Activated CD8-positive, alpha-beta memory T cell treated with anti-CD3 and anti-CD28 coated beads, Interleukin-2, amount 10 ng/mL, durations not matched to agents 7 days and 5 days (primary cell): ENCODE measurements around the gene KISS1. TPM values are rescaled to one million over a fixed set of nuclear protein-coding genes. Genes with fewer than 3 reads are reported as not detected.

ENCODE experiments used
- ATAC-seq: fragments of 150-1000 bp; cut with Tn5 transposase; one replicate; pipeline ENCODE4 v1.10.0; 2021; ENCODE audit warnings: moderate library complexity
- CTCF ChIA-PET: fragments of 350-600 bp; sonication (Branson Sonifier 250); formaldehyde crosslinking; loops from one replicate; lab custom pipeline; 2021; ENCODE audit warnings: antibody characterized with exemption; lab: Charles Lee
- DNase-seq: peaks from one replicate; pipeline ENCODE4 v3.0.0-alpha.2; 2020
- H3K27ac Mint-ChIP-seq: one replicate; pipeline ENCODE4 v1.8.0; 2021; ENCODE audit warnings: mild to moderate bottlenecking, mixed read lengths
- H3K27me3 Mint-ChIP-seq: one replicate; pipeline ENCODE4 v1.8.0; 2021; ENCODE audit warnings: mixed read lengths
- H3K36me3 Mint-ChIP-seq: one replicate; pipeline ENCODE4 v1.8.0; 2021; ENCODE audit warnings: mild to moderate bottlenecking, mixed read lengths
- H3K4me1 Mint-ChIP-seq: one replicate; pipeline ENCODE4 v1.8.0; 2021; ENCODE audit warnings: mixed read lengths
- H3K4me3 Mint-ChIP-seq: one replicate; pipeline ENCODE4 v1.8.0; 2021; ENCODE audit warnings: mild to moderate bottlenecking, moderate library complexity, mixed read lengths
- H3K9me3 Mint-ChIP-seq: one replicate; pipeline ENCODE4 v1.8.0; 2022; ENCODE audit warnings: low read depth, mixed read lengths
- total RNA-seq, 2 experiments: library from RNA; stranded (reverse); gene quantifications; one replicate each; pipeline ENCODE4 v1.2.3, GENCODE V29; 2021

The KISS1 gene
- total RNA-seq, 2 experiments from 2014 or later: not detected

- Mint-ChIP-seq H3K9me3 (peaks cover 6% of the 10 kb centered on the region), H3K4me1 (peaks cover 3% of the 10 kb centered on the region), H3K4me3 (no peak overlapping the region), H3K36me3 (no peaks in the 10 kb centered on the region), H3K27ac (no peak overlapping the region), H3K27me3 (peaks cover 11% of the 10 kb centered on the region)
- DNase-seq: no peak
- CTCF ChIA-PET: no interaction called here
- no peak for ATAC-seq
Observed at GRCh38 chr1:204197068-204197467, 777 bp upstream of the KISS1 start.

DNA sequence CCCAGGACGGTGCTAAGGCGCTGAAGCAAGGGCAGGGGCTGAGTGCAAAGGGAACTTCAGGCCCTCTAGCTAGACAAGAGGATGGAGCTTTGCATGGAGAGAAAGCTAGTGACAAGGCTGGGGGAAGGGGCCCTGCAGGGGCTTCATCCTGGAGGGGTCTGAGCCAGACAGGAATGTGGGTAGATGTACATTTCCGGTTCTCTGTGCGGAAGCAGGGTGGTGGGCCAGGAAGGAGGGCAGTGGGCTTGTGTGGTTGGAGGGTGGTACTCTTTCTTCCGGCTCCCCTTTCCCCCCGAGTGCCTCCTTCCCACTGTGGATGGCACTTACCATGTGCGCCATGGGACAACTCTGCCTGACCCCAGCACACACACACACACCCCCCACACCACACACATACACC, 1.5 kb downstream of the KISS1 start:
- Mint-ChIP-seq H3K27ac (no peak overlapping the region), H3K27me3 (peaks cover 27% of the 10 kb centered on the region), H3K4me1 (peaks cover 3% of the 10 kb centered on the region), H3K4me3 (no peak overlapping the region), H3K9me3 (peaks cover 6% of the 10 kb centered on the region), H3K36me3 (no peaks in the 10 kb centered on the region)
- DNase-seq: no peak
- ATAC-seq: no peak
- CTCF ChIA-PET: interaction anchor here (1.0 kb wide), 1 partner anchor 65 kb away, joined by 3 read pairs; no protein-coding TSS in a partner anchor

GRCh38 chr1:204194080-204194479, 2.2 kb downstream of the KISS1 start:
- H3K27ac Mint-ChIP-seq: no peak overlapping the region
- no peak overlapping the region for H3K4me3 Mint-ChIP-seq
- peaks cover 6% of the 10 kb centered on the region for H3K9me3 Mint-ChIP-seq
- H3K4me1 Mint-ChIP-seq: peaks cover 3% of the 10 kb centered on the region
- ATAC-seq (no peak), DNase-seq (no peak)
- CTCF ChIA-PET: interaction anchor here (1.0 kb wide), 1 partner anchor 65 kb away, joined by 3 read pairs; no protein-coding TSS in a partner anchor
- H3K36me3 Mint-ChIP-seq: no peaks in the 10 kb centered on the region
- H3K27me3 Mint-ChIP-seq: peaks cover 34% of the 10 kb centered on the region

- Mint-ChIP-seq H3K36me3 (no peaks in the 10 kb centered on the region), H3K9me3 (peaks cover 6% of the 10 kb centered on the region), H3K4me3 (no peak overlapping the region), H3K27me3 (peaks cover 46% of the 10 kb centered on the region), H3K27ac (no peak overlapping the region), H3K4me1 (peaks cover 3% of the 10 kb centered on the region)
- ATAC-seq (no peak), DNase-seq (no peak)
- CTCF ChIA-PET: interaction anchor here (3.1 kb wide), 1 partner anchor 14 kb away, joined by 14 read pairs; no protein-coding TSS in a partner anchor
Observed at GRCh38 chr1:204192589-204193352, 3.5 kb downstream of the KISS1 start.

DNA sequence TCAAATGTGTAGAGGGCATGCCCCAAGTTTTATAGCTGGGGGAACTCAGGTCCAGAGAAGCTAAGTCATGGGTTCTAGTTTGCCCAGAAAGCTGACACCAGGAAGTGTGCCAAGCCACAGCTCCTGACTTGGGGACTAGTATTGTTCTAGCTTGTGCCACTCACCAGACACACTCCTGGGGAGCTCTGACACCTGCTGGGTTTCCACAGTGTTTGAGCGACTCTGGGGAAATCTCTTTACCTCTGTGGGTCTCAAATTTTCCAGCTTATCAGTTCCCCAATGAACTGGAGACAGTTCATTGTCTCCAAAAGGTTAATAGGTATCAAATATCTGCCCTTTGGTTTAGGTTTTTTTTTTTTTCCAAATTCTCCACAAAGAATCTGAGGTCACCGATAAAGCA, 4.2 kb downstream of the KISS1 start:
- CTCF ChIA-PET: interaction anchor here (3.1 kb wide), 1 partner anchor 14 kb away, joined by 14 read pairs; no protein-coding TSS in a partner anchor
- peaks cover 52% of the 10 kb centered on the region for H3K27me3 Mint-ChIP-seq
- H3K9me3 Mint-ChIP-seq: peaks cover 6% of the 10 kb centered on the region
- no peak overlapping the region for H3K4me3 Mint-ChIP-seq
- peaks cover 3% of the 10 kb centered on the region for H3K4me1 Mint-ChIP-seq
- no peak for DNase-seq
- no peak for ATAC-seq
- H3K36me3 Mint-ChIP-seq: no peaks in the 10 kb centered on the region
- no peak overlapping the region for H3K27ac Mint-ChIP-seq

DNA sequence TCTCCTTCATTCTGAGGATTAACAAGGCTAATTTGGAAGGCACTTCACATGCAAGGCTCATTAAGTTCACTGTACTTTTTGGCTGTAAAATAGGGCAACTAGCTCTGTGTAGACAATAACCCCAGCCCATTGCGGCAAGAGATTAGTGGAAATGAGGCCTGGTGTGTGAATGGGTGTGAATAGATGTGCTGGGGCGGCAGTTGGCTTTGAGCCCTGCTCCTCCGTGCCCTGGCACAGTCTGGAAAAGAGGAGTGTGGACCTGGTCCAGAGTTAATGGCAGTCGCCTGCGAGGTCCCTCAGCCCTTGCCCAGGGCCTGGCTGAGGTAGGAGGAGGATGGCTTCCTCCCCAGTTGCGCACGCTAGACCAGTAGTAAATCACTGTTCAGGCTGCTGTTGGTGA, 4.8 kb downstream of the KISS1 start:
- Mint-ChIP-seq H3K27ac (no peak overlapping the region), H3K36me3 (no peaks in the 10 kb centered on the region), H3K27me3 (peaks cover 58% of the 10 kb centered on the region), H3K4me3 (no peak overlapping the region), H3K4me1 (peaks cover 3% of the 10 kb centered on the region), H3K9me3 (peaks cover 6% of the 10 kb centered on the region)
- no peak for ATAC-seq
- CTCF ChIA-PET: interaction anchor here (0.9 to 3.1 kb wide), 2 partner anchors 15 to 24 kb away, joined by 3 to 14 read pairs; no protein-coding TSS in a partner anchor
- DNase-seq: no peak

- no peak for ATAC-seq
- Mint-ChIP-seq H3K27ac (no peak overlapping the region), H3K9me3 (peaks cover 5% of the 10 kb centered on the region), H3K36me3 (no peaks in the 10 kb centered on the region), H3K27me3 (peaks cover 60% of the 10 kb centered on the region), H3K4me3 (no peak overlapping the region), H3K4me1 (peaks cover 3% of the 10 kb centered on the region)
- CTCF ChIA-PET: interaction anchor here (0.9 to 3.1 kb wide), 3 partner anchors 16 to 173 kb away, joined by 3 to 14 read pairs (median 3); no protein-coding TSS in a partner anchor
- no peak for DNase-seq
Observed at GRCh38 chr1:204190212-204191211, 5.8 kb downstream of the KISS1 start.

DNA sequence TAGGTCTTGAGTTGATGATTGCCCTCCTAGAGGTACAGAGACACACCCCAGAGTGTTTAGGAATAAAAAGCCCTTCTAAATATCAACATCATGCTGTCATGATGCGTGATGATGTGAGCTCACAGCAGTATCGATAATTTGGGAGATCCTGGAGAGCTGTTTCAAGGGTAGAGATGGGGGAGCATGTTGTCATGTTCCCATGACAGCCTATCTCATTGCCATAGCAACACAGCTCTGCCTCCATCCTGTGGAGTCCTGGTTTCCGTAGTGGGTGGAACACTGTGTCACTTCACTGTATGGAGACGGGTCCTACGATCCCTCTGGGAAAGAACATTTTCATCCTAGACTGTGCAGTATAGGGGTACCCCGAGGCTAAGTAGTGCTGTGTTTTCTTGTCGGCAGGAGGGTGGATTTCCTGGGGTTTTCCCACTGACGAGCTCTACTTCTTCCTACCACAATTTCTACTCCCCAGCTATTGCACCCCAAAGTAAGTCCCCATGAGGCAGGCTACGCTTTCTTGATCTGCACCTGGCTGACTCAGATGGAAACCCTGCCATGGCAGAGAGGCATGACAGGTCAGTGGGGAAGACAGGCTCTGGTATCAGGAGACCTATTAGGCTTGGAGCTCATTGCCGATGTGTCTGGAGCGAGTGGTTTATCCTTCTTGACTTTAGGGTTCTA, 7.2 kb downstream of the KISS1 start:
- Mint-ChIP-seq H3K27me3 (peaks cover 67% of the 10 kb centered on the region), H3K9me3 (no peaks in the 10 kb centered on the region), H3K4me3 (no peak overlapping the region), H3K36me3 (no peaks in the 10 kb centered on the region), H3K4me1 (no peaks in the 10 kb centered on the region), H3K27ac (no peak overlapping the region)
- ATAC-seq (no peak), DNase-seq (no peak)
- CTCF ChIA-PET: interaction anchor here (1.3 to 1.5 kb wide), 2 partner anchors 17 to 26 kb away, joined by 7 read pairs; no protein-coding TSS in a partner anchor

DNA sequence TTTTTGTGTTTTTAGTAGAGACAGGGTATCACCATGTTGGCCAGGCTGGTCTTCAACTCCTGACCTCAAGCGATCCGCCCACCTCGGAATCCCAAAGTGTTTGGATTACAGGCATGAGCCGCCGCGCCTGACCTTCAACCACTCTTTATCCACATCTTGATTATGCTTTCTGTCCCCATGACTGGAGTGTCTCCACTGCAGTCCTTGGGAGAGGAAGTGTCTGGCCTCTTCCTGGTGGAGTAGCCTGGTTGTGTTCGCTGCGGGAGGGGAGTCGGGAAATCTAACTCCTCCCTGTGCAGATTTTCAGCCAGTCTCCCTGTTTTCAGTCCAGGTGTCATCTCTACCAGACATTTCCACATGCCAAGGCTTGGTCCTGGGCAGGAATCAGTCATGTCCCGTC, 9.7 kb downstream of the KISS1 start:
- no peaks in the 10 kb centered on the region for H3K4me1 Mint-ChIP-seq
- peaks cover 57% of the 10 kb centered on the region for H3K27me3 Mint-ChIP-seq
- no peak overlapping the region for H3K4me3 Mint-ChIP-seq
- H3K36me3 Mint-ChIP-seq: no peaks in the 10 kb centered on the region
- H3K9me3 Mint-ChIP-seq: no peaks in the 10 kb centered on the region
- CTCF ChIA-PET: no interaction called here
- ATAC-seq (no peak), DNase-seq (no peak)
- H3K27ac Mint-ChIP-seq: no peak overlapping the region

GRCh38 chr1:204181116-204181515, 15.2 kb downstream of the KISS1 start:
- Mint-ChIP-seq H3K27me3 (peaks cover 13% of the 10 kb centered on the region), H3K36me3 (no peaks in the 10 kb centered on the region), H3K27ac (no peak overlapping the region), H3K4me3 (no peak overlapping the region), H3K9me3 (no peaks in the 10 kb centered on the region), H3K4me1 (no peaks in the 10 kb centered on the region)
- no peak for DNase-seq
- CTCF ChIA-PET: interaction anchor here (1.8 kb wide), 1 partner anchor 19 kb away, joined by 5 read pairs; no protein-coding TSS in a partner anchor
- ATAC-seq: no peak

- DNase-seq (no peak), ATAC-seq (no peak)
- no peaks in the 10 kb centered on the region for H3K9me3 Mint-ChIP-seq
- H3K4me1 Mint-ChIP-seq: no peaks in the 10 kb centered on the region
- CTCF ChIA-PET: interaction anchor here (1.8 kb wide), 1 partner anchor 18 kb away, joined by 5 read pairs; no protein-coding TSS in a partner anchor
- H3K4me3 Mint-ChIP-seq: no peak overlapping the region
- no peak overlapping the region for H3K27ac Mint-ChIP-seq
- H3K27me3 Mint-ChIP-seq: peaks cover 9% of the 10 kb centered on the region
- no peaks in the 10 kb centered on the region for H3K36me3 Mint-ChIP-seq
Observed at GRCh38 chr1:204180133-204180532, 16.2 kb downstream of the KISS1 start.

GRCh38 chr1:204178487-204179281, 17.6 kb downstream of the KISS1 start:
- Mint-ChIP-seq H3K27ac (no peak overlapping the region), H3K36me3 (no peaks in the 10 kb centered on the region), H3K27me3 (no peaks in the 10 kb centered on the region), H3K4me1 (no peaks in the 10 kb centered on the region), H3K4me3 (no peak overlapping the region), H3K9me3 (no peaks in the 10 kb centered on the region)
- CTCF ChIA-PET: interaction anchor here (1.2 to 1.7 kb wide), 2 partner anchors 28 to 50 kb away, joined by 3 to 5 read pairs; no protein-coding TSS in a partner anchor
- DNase-seq: no peak
- no peak for ATAC-seq
